Kidney (tissue), 14 donors: ENCODE measurements around the gene TMEM204. TPM values are rescaled to one million over a fixed set of nuclear protein-coding genes. Genes with fewer than 3 reads are reported as not detected.

Experiments used
- DNase-seq, 5 donors: peaks; one replicate each; pipeline ENCODE4 v3.0.0-alpha.2; 2013 to 2020
- FAIRE-seq: peaks from 2 replicates; lab custom pipeline; 2012; peaks lifted over from hg19 to GRCh38; lab: Jason Lieb, UNC
- H3K27ac ChIP-seq, 2 donors: one replicate each; pipeline ENCODE4 v1.7.0; 2013; ENCODE audit warnings: low read depth in 2 of 2, low read length in 2 of 2, inconsistent platforms in 1 of 2
- H3K27me3 ChIP-seq: one replicate; pipeline ENCODE4 v1.7.1; 2013; ENCODE audit warnings: low read length, inconsistent platforms; ENCODE audit not compliant: control insufficient read depth, insufficient read depth
- H3K36me3 ChIP-seq, 3 donors: one replicate each; pipeline versions ENCODE4 v1.7.0 to v1.7.1; 2013; ENCODE audit warnings: low read length in 3 of 3, control low read depth in 1 of 3, inconsistent platforms in 1 of 3; ENCODE audit not compliant: insufficient read depth in 3 of 3, control insufficient read depth in 2 of 3
- H3K4me1 ChIP-seq, 3 donors: one replicate each; pipeline versions ENCODE4 v1.7.0 to v1.7.1; 2013; ENCODE audit warnings: low read length in 3 of 3, inconsistent platforms in 1 of 3, low read depth in 1 of 3; ENCODE audit not compliant: control insufficient read depth in 2 of 3, insufficient read depth in 2 of 3
- H3K4me3 ChIP-seq, 3 donors: one replicate each; pipeline versions ENCODE4 v1.7.0 to v1.8.1; 2013; ENCODE audit warnings: low read length in 3 of 3, control low read depth in 1 of 3, inconsistent platforms in 1 of 3
- H3K9ac ChIP-seq, 3 donors: one replicate each; pipeline versions ENCODE4 v1.7.0 to v1.7.1; 2013; ENCODE audit warnings: low read length in 3 of 3, control low read depth in 1 of 3, inconsistent platforms in 1 of 3
- H3K9me3 ChIP-seq, 3 donors: one replicate each; pipeline versions ENCODE4 v1.7.0 to v1.7.1; 2013; ENCODE audit warnings: low read length in 3 of 3, control low read depth in 1 of 3, inconsistent platforms in 1 of 3; ENCODE audit not compliant: control insufficient read depth in 2 of 3, insufficient read depth in 1 of 3
- CTCF ChIP-seq: IDR thresholded peaks from 3 replicates; pipeline ENCODE4 v1.5.1; 2012; ENCODE audit warnings: mild to moderate bottlenecking, moderate library complexity, borderline replicate concordance; ENCODE audit not compliant: insufficient read depth; ENCODE audit errors: extremely low read depth
- intact Hi-C: fragments of 100-400 bp; cut with DNase I; formaldehyde crosslinking; loops from one replicate; pipeline ENCODE4 v1.11.1; 2022
- polyA plus RNA-seq: library from polyadenylated mRNA; stranded (reverse); fragments of 350-450 nt; fragmentation: Illumina TruSeq; extraction: RNeasy Lipid Tissue Mini Kit (QIAGEN cat#74804); gene quantifications from one replicate; pipeline ENCODE4 v1.2.3, GENCODE V29; 2014; ENCODE audit warnings: low read depth, low replicate concordance; ENCODE audit not compliant: insufficient read depth
- total RNA-seq: library from RNA; stranded (reverse); fragmentation: NEBNext Ultra II Directional; extraction: Animal tissue kit (Norgen Biotek cat#: 25700); gene quantifications from one replicate; pipeline ENCODE4 v1.2.1, GENCODE V29; 2021
- donor health status: control.
- donor health status: control.
- donor health status: control.
- donor health status: control.
- donor health status: control.
- donor health status: DM: yes; HTN: yes; CAD: no.
- donor health status: Normal renal cell carcinoma (clear cell type).

TMEM204 gene
- total and polyA plus RNA-seq, 2 donors from 2014 or later, result 40.9 to 49.5 TPM

DNA sequence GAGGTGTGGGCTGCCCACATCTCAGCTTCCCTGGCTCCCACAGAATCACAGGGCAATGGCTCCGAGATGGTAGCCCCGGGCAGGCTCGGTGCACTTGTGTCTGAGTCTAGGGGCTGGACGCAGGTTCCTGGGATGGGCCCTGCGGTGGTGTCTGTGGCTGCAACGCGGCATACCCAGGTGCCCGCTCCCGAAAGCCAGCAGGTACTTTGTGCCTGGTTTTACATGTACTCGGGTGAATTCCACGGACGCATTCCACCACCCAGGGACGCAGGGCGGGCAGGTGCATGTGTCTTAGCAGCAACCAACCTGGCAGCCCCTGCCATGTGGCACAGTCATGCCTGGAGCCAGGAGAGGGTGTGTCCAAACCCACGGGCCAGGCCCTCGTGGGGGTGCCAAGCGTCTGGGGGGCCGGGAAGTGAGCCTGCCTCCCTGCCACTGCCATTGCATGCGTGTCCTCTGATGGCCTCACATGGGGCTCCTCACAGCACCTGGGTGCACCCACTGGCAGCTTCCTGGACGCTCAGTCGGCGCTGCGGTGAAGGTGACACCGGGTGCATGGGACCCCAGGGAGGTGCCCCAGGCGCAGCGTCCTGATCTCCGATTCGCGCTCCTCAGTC lies 4.4 kb upstream of the TMEM204 start:
- TF ChIP-seq CTCF, result no peak
- Histone ChIP-seq H3K4me3 (no peak overlapping the region), H3K9me3 (no peaks in the 10 kb centered on the region), H3K27me3 (no peaks in the 10 kb centered on the region), H3K9ac (no peak overlapping the region), H3K36me3 (no peaks in the 10 kb centered on the region), H3K4me1 (peaks cover 0 to 20% (median 0%) of the 10 kb centered on the region in 3 donors), H3K27ac (no peak overlapping the region)
- FAIRE-seq (no peak), DNase-seq (no peak)
- intact Hi-C loops, result no loop called here

DNA sequence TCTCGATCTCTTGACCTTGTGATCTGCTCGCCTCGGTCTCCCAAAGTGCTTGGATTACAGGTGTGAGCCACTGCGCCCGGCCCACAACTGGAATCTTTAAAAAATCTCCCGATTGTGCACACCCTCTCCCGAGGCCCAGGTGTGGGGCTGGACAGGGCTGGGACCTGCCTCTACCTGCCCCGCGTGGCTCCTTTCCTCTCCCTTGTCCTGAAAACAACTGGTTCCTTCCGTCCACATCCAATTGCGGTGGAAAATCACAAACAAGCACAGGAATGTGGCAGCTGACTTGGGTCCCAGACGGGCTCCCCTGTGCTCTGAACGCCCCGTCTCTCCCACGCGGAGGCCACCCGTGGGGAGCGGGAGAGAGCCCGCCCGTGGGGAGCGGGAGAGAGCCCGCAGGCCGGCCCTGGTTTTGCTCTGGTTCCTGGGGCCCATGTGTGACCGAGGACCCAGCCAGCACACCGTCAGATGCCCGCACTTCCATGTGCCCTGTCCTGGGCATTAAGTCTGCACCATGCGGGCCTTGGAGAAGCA lies 3.0 kb upstream of the TMEM204 start:
- Histone ChIP-seq H3K27ac (peak overlapping the region; percentile 5 to 67), H3K9ac (no peak overlapping the region), H3K36me3 (no peaks in the 10 kb centered on the region), H3K4me1 (peaks cover 0 to 20% (median 0%) of the 10 kb centered on the region in 3 donors), H3K4me3 (no peak overlapping the region), H3K27me3 (no peaks in the 10 kb centered on the region), H3K9me3 (no peaks in the 10 kb centered on the region)
- no peak for FAIRE-seq
- no peak for TF ChIP-seq CTCF
- DNase-seq, result no peak
- intact Hi-C loops, result no loop called here

DNA sequence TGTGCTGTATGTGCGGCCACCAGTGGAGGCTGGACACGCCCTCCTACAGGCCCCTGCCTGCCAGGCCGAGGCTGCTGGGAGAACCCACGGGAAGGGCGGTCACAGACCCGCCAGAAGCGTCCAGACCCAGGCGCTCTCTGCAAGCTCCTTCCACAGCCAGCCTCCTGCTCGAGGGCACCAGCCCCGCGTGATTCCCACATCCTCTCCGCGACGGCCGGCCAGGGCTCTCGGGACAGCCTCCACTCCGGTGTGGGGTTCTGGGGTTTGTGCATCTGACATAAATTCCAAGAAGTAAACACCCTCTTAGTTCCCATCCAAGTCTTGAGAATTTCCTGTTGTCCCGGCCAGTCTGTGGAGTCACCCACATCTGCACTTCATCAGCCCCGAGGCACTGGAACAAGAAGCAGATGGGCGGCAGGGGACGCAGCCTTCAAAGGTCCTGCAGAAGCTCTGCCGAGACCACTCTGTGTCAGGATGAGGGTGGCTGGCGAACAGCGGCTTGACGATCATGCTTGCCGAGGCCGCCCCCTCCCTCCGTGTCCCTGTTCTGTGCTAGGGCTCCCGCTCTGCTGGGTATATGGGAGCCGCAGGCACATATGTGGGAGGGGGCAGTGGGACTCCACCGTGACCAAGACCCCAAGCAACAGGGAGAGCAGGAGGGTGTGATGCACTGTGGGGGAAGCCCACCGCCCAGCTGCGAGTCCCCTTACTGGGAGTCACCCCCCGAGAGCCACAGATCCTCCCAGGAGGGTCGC lies 2.4 kb upstream of the TMEM204 start:
- Histone ChIP-seq H3K9me3 (no peaks in the 10 kb centered on the region), H3K36me3 (peaks cover 0 to under 1% (median 0%) of the 10 kb centered on the region in 3 donors), H3K4me1 (peaks cover 0 to 20% (median 0%) of the 10 kb centered on the region in 3 donors), H3K4me3 (peak overlapping the region in 1 of 3 donors; percentile 32), H3K9ac (no peak overlapping the region), H3K27me3 (no peaks in the 10 kb centered on the region), H3K27ac (peak overlapping the region; percentile 70 to 78)
- DNase-seq, result peak; percentile 62 to 91 (median 64)
- FAIRE-seq, result no peak
- no peak for TF ChIP-seq CTCF
- intact Hi-C loops, result no loop called here
